K562 (cell line): ENCODE results near the gene RPL3. TPM values are rescaled to one million over a fixed set of nuclear protein-coding genes. Genes with fewer than 3 reads are reported as not detected.

Source experiments
- ATAC-seq: fragments of 200-7000 bp; cut with Tn5 transposase; 3 replicates; pipeline ENCODE4 v1.9.1; 2020; ENCODE audit warnings: moderate library complexity
- BruUV-seq: library from RNA; stranded (reverse); fragments of 400-500 nt; replicated peaks from 2 replicates; lab custom pipeline; 2021; lab: Mats Ljungman, UMichigan
- CTCF ChIA-PET: fragments of 300-600 bp; formaldehyde crosslinking; extraction: SDS; loops from one replicate; lab custom pipeline; 2021; ENCODE audit warnings: low intra/inter-chr PET ratio; lab: Yijun Ruan, JAX
- POLR2A ChIA-PET: fragments of 300-600, 350-650 bp; sonication (Branson Sonifier 250); formaldehyde crosslinking; extraction: SDS; loops from one replicate; lab custom pipeline; 2021; ENCODE audit warnings: antibody characterized with exemption, inconsistent platforms; lab: Yijun Ruan, JAX
- DNase-seq, 4 experiments: peaks; one replicate each; pipeline versions ENCODE4 v3.0.0 to v3.0.0-alpha.2; 2011 to 2018; ENCODE audit warnings: low spot score in 3 of 4, mixed read lengths in 3 of 4; ENCODE audit errors: extremely low read depth in 1 of 4
- FAIRE-seq: peaks from 2 replicates; lab custom pipeline; 2011; peaks lifted over from hg19 to GRCh38; lab: Jason Lieb, UNC
- H2AFZ ChIP-seq: 2 replicates; pipeline ENCODE4 v1.6.0; 2011; ENCODE audit warnings: low read depth, low read length, control low read depth, inconsistent platforms
- H3K27ac ChIP-seq: fragments of 200-600 bp; 3 replicates; pipeline ENCODE4 v1.8.0; 2011; ENCODE audit warnings: low read depth, mild to moderate bottlenecking, control low read depth, inconsistent platforms, low read length, moderate library complexity, mixed read lengths; ENCODE audit errors: extremely low read depth
- H3K27me3 ChIP-seq, 2 experiments: fragments of 300-600 bp in 1 of 2; 2 replicates in 1 of 2; 3 replicates in 1 of 2; pipeline versions ENCODE4 v1.6.0 to v1.8.0; 2011; ENCODE audit warnings: inconsistent platforms in 2 of 2, low read length in 2 of 2, mild to moderate bottlenecking in 1 of 2, mixed read lengths in 1 of 2, moderate library complexity in 1 of 2; ENCODE audit not compliant: control insufficient read depth in 2 of 2, insufficient read depth in 2 of 2
- H3K36me3 ChIP-seq: fragments of 300-600 bp; 3 replicates; pipeline ENCODE4 v1.8.0; 2011; ENCODE audit warnings: mild to moderate bottlenecking, low read length, inconsistent platforms; ENCODE audit not compliant: control insufficient read depth, insufficient read depth
- H3K4me1 ChIP-seq, 2 experiments: fragments of 200-600 bp in 1 of 2; replicated peaks in 1 of 2; 2 replicates in 1 of 2; 3 replicates in 1 of 2; pipeline versions ENCODE4 v1.5.1 to v1.8.0; 2011; ENCODE audit warnings: inconsistent platforms in 2 of 2, low read length in 2 of 2, mild to moderate bottlenecking in 1 of 2, mixed read lengths in 1 of 2, moderate library complexity in 1 of 2; ENCODE audit not compliant: control insufficient read depth in 2 of 2, insufficient read depth in 2 of 2
- H3K4me2 ChIP-seq: 2 replicates; pipeline ENCODE4 v1.6.1; 2011; ENCODE audit warnings: low read length, control low read depth, inconsistent platforms, mixed read lengths; ENCODE audit not compliant: insufficient read depth
- H3K4me3 ChIP-seq: fragments of 200-600 bp; sonication (generic), shearing (Covaris generic); 2 replicates; pipeline ENCODE4 v1.5.1; 2016; ENCODE audit warnings: control low read depth, inconsistent platforms
- H3K79me2 ChIP-seq: fragments of 200-600 bp; 3 replicates; pipeline ENCODE4 v1.8.0; 2011; ENCODE audit warnings: low read length, inconsistent platforms; ENCODE audit not compliant: control insufficient read depth, insufficient read depth
- H3K9ac ChIP-seq, 2 experiments: 2 replicates each; pipeline versions ENCODE4 v1.6.0 to v1.6.1; 2011; ENCODE audit warnings: low read depth in 2 of 2, low read length in 2 of 2, control low read depth in 1 of 2, inconsistent platforms in 1 of 2, mild to moderate bottlenecking in 1 of 2, mixed read lengths in 1 of 2; ENCODE audit not compliant: insufficient read depth in 1 of 2
- H3K9me1 ChIP-seq: one replicate; pipeline ENCODE4 v1.6.0; 2011; ENCODE audit warnings: inconsistent platforms, mild to moderate bottlenecking, low read length, moderate library complexity; ENCODE audit not compliant: control insufficient read depth, insufficient read depth
- H3K9me3 ChIP-seq: replicated peaks from 2 replicates; pipeline ENCODE4 v1.5.1; 2011; ENCODE audit warnings: low read depth, low read length, inconsistent platforms; ENCODE audit not compliant: control insufficient read depth, insufficient read depth
- H4K20me1 ChIP-seq: replicated peaks from 2 replicates; pipeline ENCODE4 v1.6.1; 2011; ENCODE audit warnings: low read length, inconsistent platforms, mixed read lengths; ENCODE audit not compliant: control insufficient read depth, insufficient read depth
- EZH2 ChIP-seq: IDR thresholded peaks from 2 replicates; pipeline ENCODE4 v1.6.1; 2012; ENCODE audit warnings: low read depth, mild to moderate bottlenecking, inconsistent platforms, low read length, borderline replicate concordance
- RBM39 ChIP-seq: fragments of 200-400 bp; formaldehyde crosslinking; optimal IDR thresholded peaks from 2 replicates; pipeline ENCODE3; 2018; ENCODE audit warnings: low read depth, low read length
- WGBS: fragments of 100-300 bp; shearing (Covaris generic); methylation state at CpG from one replicate; pipeline ENCODE4 v1.1.6; 2016; ENCODE audit warnings: low coverage, mixed read lengths; ENCODE audit not compliant: insufficient coverage; ENCODE audit errors: missing lambda C conversion rate; 5-methylcytosine and 5-hydroxymethylcytosine counted together
- in situ Hi-C: fragments of 300-500 bp; cut with MboI; formaldehyde crosslinking; loops from 4 replicates; pipeline ENCODE4 v1.15.0; 2018; ENCODE audit warnings: inconsistent platforms, mixed read lengths
- intact Hi-C: fragments of 100-400 bp; cut with micrococcal nuclease; formaldehyde crosslinking; loops from 2 replicates; pipeline ENCODE4 v1.14.2; 2022
- polyA plus RNA-seq, 8 experiments: library from polyadenylated mRNA; depleted of rRNA in 4 of 8; stranded (reverse) in 5 of 8; unstranded in 3 of 8; fragments of >200 nt; fragmentation: Nextera tagmentation in 2 of 8; fragmentation: Illumina TruSeq in 1 of 8; extraction: Ambion mirVana in 2 of 8; extraction: Trizol in 1 of 8; gene quantifications; 2 replicates each; pipeline versions ENCODE4 v1.2.1 to v1.2.3, GENCODE V29; 2011 to 2014; ENCODE audit warnings: inconsistent platforms in 1 of 8, missing spikeins in 1 of 8
- total RNA-seq, 7 experiments: library from RNA; depleted of rRNA in 6 of 7; stranded (reverse); fragments of >200 nt in 6 of 7; fragmentation: Illumina TruSeq in 2 of 7; extraction: Trizol in 2 of 7; gene quantifications; 2 replicates each; pipeline versions ENCODE4 v1.2.1 to v1.2.3, GENCODE V29; 2011 to 2021; ENCODE audit warnings: low replicate concordance in 1 of 7
- TF ChIP-seq, protein P1 (sequence below): IDR thresholded peaks from 3 replicates; pipeline ENCODE4 v1.6.1; 2011; ENCODE audit warnings: borderline replicate concordance, mild to moderate bottlenecking, moderate library complexity; ENCODE audit not compliant: insufficient read length; ENCODE audit errors: extremely low read depth

Gene RPL3
- total and polyA plus RNA-seq, 9 of the 15 experiments (the other 6 are each of a cell fraction or from before 2014, with no cell fraction given): 1,624 to 4,066 (median 2,565) TPM

DNA sequence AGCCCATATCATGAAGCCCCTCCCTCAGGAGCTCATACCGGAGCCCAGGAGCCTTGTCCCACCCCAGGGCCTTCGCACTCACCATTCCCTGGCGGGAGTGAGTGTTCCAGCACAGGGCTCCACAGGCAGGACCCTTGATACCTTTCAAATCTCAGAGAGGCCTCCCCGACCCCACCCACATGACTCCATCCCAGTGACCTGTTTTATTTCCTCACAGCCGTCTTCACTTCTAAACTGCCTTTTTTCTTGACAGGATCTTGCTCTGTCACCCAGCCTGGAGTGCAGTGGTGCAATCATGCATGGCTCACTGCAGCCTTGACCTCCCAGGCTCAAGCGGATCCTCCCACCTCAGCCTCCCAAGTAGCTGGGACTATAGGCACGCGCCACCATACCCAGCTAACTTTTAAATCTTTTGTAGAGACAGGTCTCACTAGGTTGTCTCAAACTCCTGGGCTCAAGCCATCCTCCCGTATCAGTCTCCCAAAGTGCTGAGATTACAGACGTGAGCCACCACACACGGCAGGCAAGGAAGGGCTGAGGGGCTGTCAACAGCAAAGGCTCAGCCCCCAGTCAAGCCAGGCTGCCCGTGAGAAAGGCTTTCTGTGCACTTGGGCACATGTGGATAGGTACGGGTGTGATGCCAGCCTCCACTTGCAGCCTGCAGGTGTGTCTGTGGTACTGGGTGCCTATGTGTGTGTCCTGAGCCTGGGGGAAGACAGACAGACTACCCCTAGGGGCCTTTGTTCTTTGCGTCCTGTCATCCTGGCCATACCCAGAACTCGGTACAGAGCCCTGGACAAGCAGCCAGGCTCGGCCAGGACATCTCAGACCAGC is 9.3 kb downstream of the RPL3 start:
- ATAC-seq: no peak
- no TSS peak for BruUV-seq
- Histone ChIP-seq H3K9me1 (peaks cover 3% of the 10 kb centered on the region), H3K27ac (no peak overlapping the region), H3K4me3 (no peak overlapping the region), H4K20me1 (peaks cover 38% of the 10 kb centered on the region), H2AFZ (no peak overlapping the region), H3K4me1 (peaks cover 10 to 51% of the 10 kb centered on the region in 2 experiments; a peak in 4 of 5 replicates), H3K27me3 (no peaks in the 10 kb centered on the region), H3K9ac (no peak overlapping the region), H3K4me2 (no peak overlapping the region), H3K36me3 (peaks cover 34% of the 10 kb centered on the region), H3K79me2 (peaks cover 14% of the 10 kb centered on the region), H3K9me3 (no peaks in the 10 kb centered on the region)
- FAIRE-seq: no peak
- intact Hi-C loops (loop anchor here (10.0 kb wide), 1 partner anchor 65 kb away; the partner anchor contains the start of gene PDGFB), in situ Hi-C loops (loop anchor here (5.0 kb wide), 1 partner anchor 138 kb away; no protein-coding TSS in a partner anchor)
- TF ChIP-seq RBM39 (peak; percentile 7), EZH2 (no peak)
- TF ChIP-seq, protein P1, sequence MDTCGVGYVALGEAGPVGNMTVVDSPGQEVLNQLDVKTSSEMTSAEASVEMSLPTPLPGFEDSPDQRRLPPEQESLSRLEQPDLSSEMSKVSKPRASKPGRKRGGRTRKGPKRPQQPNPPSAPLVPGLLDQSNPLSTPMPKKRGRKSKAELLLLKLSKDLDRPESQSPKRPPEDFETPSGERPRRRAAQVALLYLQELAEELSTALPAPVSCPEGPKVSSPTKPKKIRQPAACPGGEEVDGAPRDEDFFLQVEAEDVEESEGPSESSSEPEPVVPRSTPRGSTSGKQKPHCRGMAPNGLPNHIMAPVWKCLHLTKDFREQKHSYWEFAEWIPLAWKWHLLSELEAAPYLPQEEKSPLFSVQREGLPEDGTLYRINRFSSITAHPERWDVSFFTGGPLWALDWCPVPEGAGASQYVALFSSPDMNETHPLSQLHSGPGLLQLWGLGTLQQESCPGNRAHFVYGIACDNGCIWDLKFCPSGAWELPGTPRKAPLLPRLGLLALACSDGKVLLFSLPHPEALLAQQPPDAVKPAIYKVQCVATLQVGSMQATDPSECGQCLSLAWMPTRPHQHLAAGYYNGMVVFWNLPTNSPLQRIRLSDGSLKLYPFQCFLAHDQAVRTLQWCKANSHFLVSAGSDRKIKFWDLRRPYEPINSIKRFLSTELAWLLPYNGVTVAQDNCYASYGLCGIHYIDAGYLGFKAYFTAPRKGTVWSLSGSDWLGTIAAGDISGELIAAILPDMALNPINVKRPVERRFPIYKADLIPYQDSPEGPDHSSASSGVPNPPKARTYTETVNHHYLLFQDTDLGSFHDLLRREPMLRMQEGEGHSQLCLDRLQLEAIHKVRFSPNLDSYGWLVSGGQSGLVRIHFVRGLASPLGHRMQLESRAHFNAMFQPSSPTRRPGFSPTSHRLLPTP: no peak
- POLR2A ChIA-PET: interaction anchor here (0.6 to 3.1 kb wide), 19 partner anchors 10 to 213 kb away, joined by 3 to 27 read pairs (median 4); partner anchors contain the start of genes CBX7 and RPL3
- no peak for DNase-seq
- CTCF ChIA-PET: no interaction called here
- WGBS: 62% methylated on average over 11 of the region's 16 CpGs
